PC-3 (cell line): ENCODE measurements around the gene PCBP3.

Experiments used
- CTCF ChIP-seq: fragments of 300-600 bp; sonication (generic); conservative IDR thresholded peaks from 2 replicates; pipeline ENCODE4 v1.5.1; 2017; ENCODE audit warnings: antibody characterized with exemption, low read depth, mild to moderate bottlenecking, low read length
- EZH2 ChIP-seq: fragments of 300-600 bp; sonication (generic); IDR thresholded peaks from one replicate; pipeline ENCODE4 v1.6.1; 2017; ENCODE audit warnings: antibody characterized with exemption, mild to moderate bottlenecking, low read length; ENCODE audit not compliant: unreplicated experiment

- TF ChIP-seq CTCF (no peak), EZH2 (no peak)
Measured at GRCh38 chr21:45735259-45736000, 91.9 kb downstream of the PCBP3 start.
